Measurements from ENCODE around the gene RASSF4.

The RASSF4 gene

DNA sequence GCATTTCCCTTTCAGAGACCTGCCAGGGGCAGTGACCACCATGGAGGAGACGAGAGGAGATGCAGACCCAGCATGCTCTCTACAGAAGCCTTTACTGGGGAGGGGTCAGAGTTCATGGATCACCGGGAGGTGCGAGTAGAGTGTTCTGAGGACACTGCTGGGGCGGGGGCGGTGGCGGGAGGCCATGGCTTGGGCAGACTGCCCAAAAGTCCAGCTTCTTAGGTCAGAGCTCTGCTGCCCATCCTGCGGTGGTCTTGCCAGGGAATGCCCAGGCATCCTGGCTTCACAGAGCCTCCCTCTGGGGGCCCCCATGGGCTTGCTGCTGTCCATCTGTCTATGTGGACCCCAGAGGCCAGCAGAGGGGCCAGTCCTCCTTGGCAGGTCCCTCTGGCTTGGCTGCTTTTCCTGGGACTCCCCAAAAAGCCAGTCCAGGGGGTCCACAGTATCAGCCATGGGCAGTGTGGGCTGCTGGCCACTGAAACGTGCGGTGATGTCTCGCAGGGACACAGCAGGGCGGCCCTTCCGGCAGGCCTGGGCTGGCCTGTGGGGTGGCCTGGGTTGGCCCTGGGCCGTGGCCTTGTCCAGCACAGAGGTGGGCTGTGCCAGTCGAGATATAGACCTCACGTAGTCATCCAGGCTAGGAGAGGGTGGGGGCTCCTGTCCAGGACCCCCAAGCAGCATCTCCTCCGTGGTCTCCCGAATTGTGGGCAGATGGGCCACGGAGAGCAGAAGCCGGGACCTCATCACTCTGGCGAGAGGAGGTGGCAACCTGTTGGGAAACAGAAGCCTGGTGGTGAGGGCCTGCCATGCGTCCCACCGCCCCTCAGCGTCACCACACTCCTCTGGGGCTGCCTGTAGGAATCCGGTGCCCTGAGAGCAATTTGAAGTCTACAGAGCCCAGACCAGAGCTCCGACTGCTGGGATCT, 17.9 kb downstream of the RASSF4 start:
- TF ChIP-seq, protein P1, sequence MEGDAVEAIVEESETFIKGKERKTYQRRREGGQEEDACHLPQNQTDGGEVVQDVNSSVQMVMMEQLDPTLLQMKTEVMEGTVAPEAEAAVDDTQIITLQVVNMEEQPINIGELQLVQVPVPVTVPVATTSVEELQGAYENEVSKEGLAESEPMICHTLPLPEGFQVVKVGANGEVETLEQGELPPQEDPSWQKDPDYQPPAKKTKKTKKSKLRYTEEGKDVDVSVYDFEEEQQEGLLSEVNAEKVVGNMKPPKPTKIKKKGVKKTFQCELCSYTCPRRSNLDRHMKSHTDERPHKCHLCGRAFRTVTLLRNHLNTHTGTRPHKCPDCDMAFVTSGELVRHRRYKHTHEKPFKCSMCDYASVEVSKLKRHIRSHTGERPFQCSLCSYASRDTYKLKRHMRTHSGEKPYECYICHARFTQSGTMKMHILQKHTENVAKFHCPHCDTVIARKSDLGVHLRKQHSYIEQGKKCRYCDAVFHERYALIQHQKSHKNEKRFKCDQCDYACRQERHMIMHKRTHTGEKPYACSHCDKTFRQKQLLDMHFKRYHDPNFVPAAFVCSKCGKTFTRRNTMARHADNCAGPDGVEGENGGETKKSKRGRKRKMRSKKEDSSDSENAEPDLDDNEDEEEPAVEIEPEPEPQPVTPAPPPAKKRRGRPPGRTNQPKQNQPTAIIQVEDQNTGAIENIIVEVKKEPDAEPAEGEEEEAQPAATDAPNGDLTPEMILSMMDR (IDR thresholded peaks at IDR 0.05; ENCODE audit: low read length, missing control alignments), result no peak
- H3K4me3 ChIP-seq (replicated peaks; ENCODE audit: low read depth, low read length), result peak overlapping the region; percentile 62
- DNase-seq (ENCODE audit: low read depth), result peak; percentile 24

DNA sequence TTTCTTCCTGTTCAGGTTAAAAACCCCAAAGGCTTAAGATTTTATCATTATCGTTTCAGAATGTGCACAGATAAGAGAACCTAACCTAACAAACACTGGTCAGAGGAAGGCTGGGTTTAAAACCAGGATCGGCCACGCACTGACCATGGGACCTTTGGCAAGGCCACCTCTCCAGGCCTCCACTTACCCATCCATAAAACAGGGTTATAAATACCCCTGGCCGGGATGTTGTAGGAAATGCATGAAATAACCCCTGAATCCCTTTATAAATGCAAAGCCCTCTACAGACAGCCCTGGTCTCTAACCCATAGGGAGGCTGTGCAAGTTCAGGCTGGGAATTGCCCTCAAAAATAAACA, 18.6 kb downstream of the RASSF4 start:
- H3K4me3 ChIP-seq (replicated peaks; ENCODE audit: low read depth, low read length), result peak overlapping the region; percentile 62
- no peak for DNase-seq (ENCODE audit: low read depth)
- TF ChIP-seq, protein P1 (IDR thresholded peaks at IDR 0.05; ENCODE audit: low read length, missing control alignments), result no peak

DNA sequence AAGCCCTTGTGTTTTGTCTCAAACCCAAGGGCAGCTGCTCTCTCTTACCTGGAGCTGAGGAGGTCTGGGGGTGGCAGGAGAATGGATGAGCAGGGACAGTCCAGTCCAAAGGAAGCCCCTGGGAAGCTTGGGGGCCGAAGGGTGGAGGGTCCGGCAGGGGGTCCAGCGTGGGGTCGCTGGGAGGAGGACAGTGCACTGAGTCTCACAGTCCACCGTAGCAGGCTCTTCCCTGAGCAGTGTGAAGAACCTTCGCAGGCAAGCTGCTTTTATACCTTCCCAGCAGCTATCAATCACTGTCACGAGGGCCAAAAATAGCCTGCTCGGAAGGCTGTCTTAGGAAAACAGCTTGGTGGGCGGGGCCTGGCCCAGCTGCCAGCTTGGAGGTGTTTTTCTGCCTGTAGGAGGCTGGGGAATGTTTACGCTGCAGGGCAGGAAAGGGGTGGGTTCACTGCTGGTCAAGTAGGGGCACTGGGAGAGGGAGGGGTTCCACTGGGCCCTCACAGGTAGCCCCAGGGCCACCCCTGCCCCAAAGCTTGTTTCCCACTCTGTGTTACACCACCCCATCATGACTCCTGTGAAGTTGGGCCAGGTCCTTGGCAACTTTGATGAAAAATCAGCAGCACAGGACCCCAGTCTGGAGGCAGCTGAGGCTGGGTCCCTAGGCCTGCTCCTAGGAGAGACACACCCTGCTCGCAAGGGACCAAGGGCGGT, 19.1 kb downstream of the RASSF4 start, which contains the start of gene DEPP1:
Gene DEPP1 (minus strand): TSS at position 240 of the 711 bp plus-strand sequence. CDS start 779 bp downstream, outside the sequence.
- TF ChIP-seq, protein P1 (IDR thresholded peaks at IDR 0.05; ENCODE audit: low read length, missing control alignments), result peak; percentile 7
- H3K4me3 ChIP-seq (replicated peaks; ENCODE audit: low read depth, low read length), result peak within 1 kb of the TSS; percentile 62
- DNase-seq (ENCODE audit: low read depth), result peak; percentile 95

DNA sequence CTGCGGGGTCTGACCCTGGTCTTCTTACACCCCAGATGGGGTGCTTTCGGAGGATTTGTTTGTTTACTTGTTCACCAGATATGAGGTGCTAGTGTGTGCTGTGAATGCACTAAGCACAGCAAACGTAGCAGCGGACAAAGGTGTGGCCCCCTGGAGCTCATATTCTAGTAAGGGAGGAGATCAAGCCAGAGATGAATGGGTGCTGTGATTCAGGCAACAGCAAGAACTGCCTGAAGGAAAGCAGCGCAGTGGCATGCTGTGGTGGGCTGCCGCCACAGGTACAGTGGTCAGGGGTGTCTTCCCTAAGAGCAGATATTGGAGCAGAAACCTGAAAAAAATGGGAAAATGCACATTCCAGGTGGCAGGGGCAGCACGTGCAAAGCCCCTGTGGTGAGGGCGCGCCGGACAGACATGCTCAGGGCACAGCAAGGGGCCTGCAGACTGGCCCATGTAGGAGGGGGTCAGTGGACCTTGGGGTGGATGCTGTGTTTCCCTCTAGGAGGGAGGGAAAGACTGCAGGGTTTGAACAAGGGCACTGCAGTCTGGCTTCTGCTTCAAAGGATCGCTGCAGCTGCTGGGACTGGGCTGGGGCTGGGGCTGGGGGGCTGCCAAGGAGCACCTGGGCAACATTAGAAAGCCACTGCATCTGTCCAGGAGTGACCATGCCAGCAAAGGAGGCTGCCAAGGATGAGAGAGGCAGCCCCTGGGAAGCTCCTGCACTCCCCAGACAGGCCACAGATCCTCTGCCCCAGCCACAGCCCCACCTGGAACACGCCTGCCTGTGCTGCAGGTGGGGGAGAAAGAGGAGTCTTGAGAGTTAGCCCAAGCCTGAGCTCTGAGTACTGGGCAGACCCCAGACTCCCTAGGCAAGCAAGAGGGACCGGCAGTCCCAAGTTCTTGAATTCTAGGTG, 19.9 kb downstream of the RASSF4 start:
- no peak overlapping the region for H3K4me3 ChIP-seq (replicated peaks; ENCODE audit: low read depth, low read length)
- TF ChIP-seq, protein P1 (IDR thresholded peaks at IDR 0.05; ENCODE audit: low read length, missing control alignments), result no peak
- no peak for DNase-seq (ENCODE audit: low read depth)

DNA sequence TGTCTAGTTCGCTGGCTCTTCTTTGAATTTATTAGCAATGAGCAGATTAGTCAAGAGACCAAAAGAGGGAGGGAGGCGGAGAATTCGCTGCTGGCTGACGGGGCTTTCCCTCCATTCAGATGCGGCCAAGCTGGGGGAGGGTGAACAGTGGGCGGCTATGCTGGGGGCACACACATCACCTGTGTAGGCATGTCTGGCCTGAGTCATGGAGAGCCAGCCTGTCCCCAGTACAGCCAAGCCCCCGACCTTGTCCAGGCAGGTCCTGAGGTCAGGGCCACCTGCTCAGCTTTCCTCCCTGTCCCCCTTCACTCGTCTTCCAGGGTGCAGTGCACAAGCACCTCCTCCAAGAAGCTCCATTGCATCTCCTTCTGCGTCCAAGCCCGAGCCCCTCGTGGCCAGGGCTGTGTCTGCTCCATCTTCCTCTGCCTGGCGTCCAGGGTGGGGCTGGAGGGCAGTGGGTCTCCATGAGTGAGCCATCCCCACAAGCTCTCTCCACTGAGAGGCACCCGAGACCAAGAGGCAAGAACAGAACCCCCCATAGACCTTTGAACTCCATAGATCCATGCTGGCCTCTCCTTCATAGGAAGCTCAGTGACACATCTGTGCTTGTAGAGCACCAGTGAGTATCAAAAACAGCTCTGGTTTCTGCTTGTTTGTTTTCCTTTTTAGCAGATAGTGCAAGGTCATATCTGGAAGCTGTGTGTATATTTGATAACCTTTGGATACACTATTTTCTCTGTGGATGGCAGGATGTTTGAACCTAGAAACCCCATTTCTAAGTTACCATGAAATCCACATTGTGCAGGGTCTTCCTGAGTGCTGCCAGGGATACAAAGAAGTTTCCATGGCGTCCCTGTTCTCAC, 20.9 kb downstream of the RASSF4 start:
- TF ChIP-seq, protein P1 (IDR thresholded peaks at IDR 0.05; ENCODE audit: low read length, missing control alignments), result no peak
- no peak overlapping the region for H3K4me3 ChIP-seq (replicated peaks; ENCODE audit: low read depth, low read length)
- DNase-seq (ENCODE audit: low read depth), result no peak

All from fibroblast of pulmonary artery (primary cell).